ENCODE data around the gene SLC26A11. TPM values are rescaled to one million over a fixed set of nuclear protein-coding genes. Genes with fewer than 3 reads are reported as not detected.
A peak's percentile ranks its signal among the peaks of the same experiment; 100 is the strongest.

SLC26A11 gene
- total and polyA plus RNA-seq, 2 of the 13 experiments (the other 11 are each of a cell fraction or from before 2014, with no cell fraction given) = 8.7 to 13.2 TPM

GRCh38 chr17:80261159-80261894 is 41.1 kb downstream of the SLC26A11 start (continued):
- TF ChIP-seq HBP1 (CRISPR knock-in tag; IDR thresholded peaks at IDR 0.05; ENCODE audit: low read depth) (peak; percentile 87), LRRFIP1 (CRISPR knock-in tag; conservative IDR thresholded peaks at IDR 0.05) (0 out of 2 replicates have a peak, but pooled peaks have one; percentile 66), ZNF644 (CRISPR knock-in tag; IDR thresholded peaks at IDR 0.05; ENCODE audit: low read depth) (peak; percentile 74), TMF1 (CRISPR knock-in tag; IDR thresholded peaks at IDR 0.05; ENCODE audit: low read depth) (peak; percentile 63; the same call in 1 of the 2 replicates), ZNF841 (CRISPR knock-in tag; IDR thresholded peaks at IDR 0.05; ENCODE audit: borderline replicate concordance) (no peak), MEIS2 (CRISPR knock-in tag; IDR thresholded peaks at IDR 0.05) (peak; percentile 50), RARG (CRISPR knock-in tag; IDR thresholded peaks at IDR 0.05; ENCODE audit: low read depth) (no peak), ZNF256 (CRISPR knock-in tag; conservative IDR thresholded peaks at IDR 0.05) (0 out of 2 replicates have a peak, but pooled peaks have one; percentile 34), RFXANK (CRISPR knock-in tag; IDR thresholded peaks at IDR 0.05) (no peak; the same call in 1 of the 2 replicates), ZNF513 (CRISPR knock-in tag; conservative IDR thresholded peaks at IDR 0.05) (no peak), SP1 (IDR thresholded peaks at IDR 0.05) (no peak), SP1 (CRISPR knock-in tag; IDR thresholded peaks at IDR 0.05) (0 out of 2 replicates have a peak, but pooled peaks have one; percentile 52), HMGXB4 (CRISPR knock-in tag; IDR thresholded peaks at IDR 0.05; ENCODE audit: borderline replicate concordance in 1 of 2, low read depth in 1 of 2) (peak; percentile 91 to 92), ZNF335 (CRISPR knock-in tag; IDR thresholded peaks at IDR 0.05) (peak; percentile 91), SOX5 (CRISPR knock-in tag; IDR thresholded peaks at IDR 0.05; ENCODE audit: borderline replicate concordance) (peak; percentile 90), NFYC (CRISPR knock-in tag; IDR thresholded peaks at IDR 0.05) (peak; percentile 34; the same call in 1 of the 2 replicates), ATF7-NPFF (CRISPR knock-in tag; IDR thresholded peaks at IDR 0.05; ENCODE audit: low read depth) (peak; percentile 80; the same call in 1 of the 2 replicates), KAT7 (CRISPR knock-in tag; IDR thresholded peaks at IDR 0.05; ENCODE audit: borderline replicate concordance) (0 out of 2 replicates have a peak, but pooled peaks have one; percentile 81), HDAC6 (IDR thresholded peaks at IDR 0.05; ENCODE audit: low read depth, low read length) (no peak), KLF11 (CRISPR knock-in tag; IDR thresholded peaks at IDR 0.05) (peak; percentile 68; the same call in 1 of the 2 replicates)

Measured in HepG2 (cell line).